GM12891 (cell line): ENCODE data around the gene BTBD18.
"Not testable (repeated sequence)": the region's sequence is repeated elsewhere in the genome, so short reads cannot be mapped to it uniquely, and the experiment has no call there.

Source experiments
- DNase-seq: peaks from one replicate; pipeline ENCODE4 v3.0.0; 2011; ENCODE audit warnings: low spot score; ENCODE audit not compliant: insufficient read length
- FAIRE-seq: peaks from 2 replicates; lab custom pipeline; 2011; peaks lifted over from hg19 to GRCh38; lab: Jason Lieb, UNC
- PAX5 ChIP-seq: IDR thresholded peaks from 2 replicates; pipeline ENCODE4 v1.6.1; 2011; ENCODE audit warnings: low read length, moderate library complexity, mild to moderate bottlenecking; ENCODE audit not compliant: insufficient read depth, severe bottlenecking
- POLR2A ChIP-seq: IDR thresholded peaks from 2 replicates; pipeline ENCODE4 v1.6.1; 2011; ENCODE audit warnings: low read depth, low read length, control low read depth
- POLR2AphosphoS5 ChIP-seq: IDR thresholded peaks from 2 replicates; pipeline ENCODE4 v1.6.1; 2011; ENCODE audit warnings: low read depth, low read length, control low read depth
- POU2F2 ChIP-seq: IDR thresholded peaks from 2 replicates; pipeline ENCODE4 v1.6.1; 2011; ENCODE audit warnings: low read depth, mild to moderate bottlenecking, control low read depth, low read length, moderate library complexity
- SPI1 ChIP-seq: IDR thresholded peaks from 2 replicates; pipeline ENCODE4 v1.6.1; 2011; ENCODE audit warnings: low read depth, low read length, control low read depth
- TAF1 ChIP-seq: IDR thresholded peaks from 2 replicates; pipeline ENCODE4 v1.6.1; 2011; ENCODE audit warnings: low read depth, low read length, control low read depth

BTBD18 gene

GRCh38 chr11:57741132-57742086 is 10.2 kb downstream of the BTBD18 start, which contains the start of gene SELENOH:
TSS of gene SELENOH (plus strand) at chr11:57741491. CDS start at chr11:57741596, 105 bp downstream.
- FAIRE-seq (peak; percentile 97), DNase-seq (peak; percentile 82)
- no peak for TF ChIP-seq SPI1
- TF ChIP-seq PAX5 = peak; percentile 44
- peak; percentile 86 for TF ChIP-seq TAF1
- peak; percentile 95 for TF ChIP-seq POLR2AphosphoS5
- peak; percentile 96 for TF ChIP-seq POLR2A
- peak; percentile 78 for TF ChIP-seq POU2F2

GRCh38 chr11:57735619-57736298 is 15.9 kb downstream of the BTBD18 start:
- TF ChIP-seq POU2F2 = no peak
- no peak for TF ChIP-seq TAF1
- no peak for TF ChIP-seq POLR2A
- TF ChIP-seq POLR2AphosphoS5 = no peak
- no peak for TF ChIP-seq SPI1
- TF ChIP-seq PAX5 = no peak
- DNase-seq = no peak
- FAIRE-seq = peak; percentile 13

- no peak for TF ChIP-seq POLR2A
- no peak for TF ChIP-seq PAX5
- TF ChIP-seq POU2F2 = no peak
- no peak for TF ChIP-seq POLR2AphosphoS5
- TF ChIP-seq SPI1 = no peak
- TF ChIP-seq TAF1 = no peak
- no peak for DNase-seq
- no peak for FAIRE-seq
Measured at GRCh38 chr11:57732661-57733060, 19.0 kb downstream of the BTBD18 start.

GRCh38 chr11:57729479-57729878 is 22.1 kb downstream of the BTBD18 start:
- DNase-seq (no peak), FAIRE-seq (no peak)
- TF ChIP-seq POU2F2 (no peak), TAF1 (no peak)

- no peak for TF ChIP-seq SPI1
- FAIRE-seq (no peak), DNase-seq (no peak)
Measured at GRCh38 chr11:57728829-57729228, 22.8 kb downstream of the BTBD18 start.

DNA sequence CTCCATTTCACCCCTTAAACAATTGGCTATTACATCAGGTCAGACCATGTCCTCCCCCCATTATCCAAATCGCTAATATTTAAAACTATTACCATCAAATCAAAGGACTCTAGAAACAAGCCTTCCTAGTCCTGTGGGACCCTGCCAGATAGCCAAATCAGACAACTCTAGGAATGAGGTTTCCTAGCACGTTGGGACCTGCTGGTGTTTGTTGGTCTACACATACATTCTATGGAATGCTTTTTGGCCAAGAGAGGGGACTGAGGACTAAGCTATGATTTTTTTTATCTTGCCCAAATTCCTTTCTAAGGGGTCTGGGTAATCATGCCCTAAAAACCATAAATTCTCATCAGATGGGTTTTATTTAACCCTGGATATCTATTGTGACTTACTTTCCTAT is 24.4 kb downstream of the BTBD18 start:
- DNase-seq (no peak), FAIRE-seq (no peak)
- TF ChIP-seq SPI1 = no peak
- TF ChIP-seq POU2F2 = no peak
- TF ChIP-seq POLR2AphosphoS5 = no peak
- no peak for TF ChIP-seq POLR2A
- no peak for TF ChIP-seq TAF1
- no peak for TF ChIP-seq PAX5

- FAIRE-seq, DNase-seq: not testable (repeated sequence)
Measured at GRCh38 chr11:57716726-57717125, 34.9 kb downstream of the BTBD18 start.

DNA sequence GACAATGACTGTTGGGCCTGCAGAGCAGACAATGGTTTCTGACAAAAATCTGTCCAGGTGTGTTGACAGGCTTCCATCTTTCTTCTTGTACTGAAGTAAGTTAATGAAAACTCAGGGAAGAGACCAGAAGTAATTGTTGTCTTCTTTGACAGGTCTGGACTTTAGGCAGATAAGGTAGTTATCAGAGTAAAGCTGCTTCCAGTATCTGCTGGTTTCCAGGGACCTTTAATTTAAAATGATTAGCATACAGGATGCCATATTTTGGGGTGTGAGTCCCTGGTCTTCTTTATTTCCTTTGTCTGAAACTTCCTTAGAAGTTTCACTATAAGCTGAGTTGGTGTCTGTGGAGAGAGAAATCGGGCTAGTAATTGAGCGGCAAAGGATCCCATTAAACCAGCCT is 37.8 kb downstream of the BTBD18 start:
- TF ChIP-seq POU2F2 (no peak), SPI1 (no peak), POLR2A (no peak)
- no peak for FAIRE-seq
- DNase-seq = no peak

DNA sequence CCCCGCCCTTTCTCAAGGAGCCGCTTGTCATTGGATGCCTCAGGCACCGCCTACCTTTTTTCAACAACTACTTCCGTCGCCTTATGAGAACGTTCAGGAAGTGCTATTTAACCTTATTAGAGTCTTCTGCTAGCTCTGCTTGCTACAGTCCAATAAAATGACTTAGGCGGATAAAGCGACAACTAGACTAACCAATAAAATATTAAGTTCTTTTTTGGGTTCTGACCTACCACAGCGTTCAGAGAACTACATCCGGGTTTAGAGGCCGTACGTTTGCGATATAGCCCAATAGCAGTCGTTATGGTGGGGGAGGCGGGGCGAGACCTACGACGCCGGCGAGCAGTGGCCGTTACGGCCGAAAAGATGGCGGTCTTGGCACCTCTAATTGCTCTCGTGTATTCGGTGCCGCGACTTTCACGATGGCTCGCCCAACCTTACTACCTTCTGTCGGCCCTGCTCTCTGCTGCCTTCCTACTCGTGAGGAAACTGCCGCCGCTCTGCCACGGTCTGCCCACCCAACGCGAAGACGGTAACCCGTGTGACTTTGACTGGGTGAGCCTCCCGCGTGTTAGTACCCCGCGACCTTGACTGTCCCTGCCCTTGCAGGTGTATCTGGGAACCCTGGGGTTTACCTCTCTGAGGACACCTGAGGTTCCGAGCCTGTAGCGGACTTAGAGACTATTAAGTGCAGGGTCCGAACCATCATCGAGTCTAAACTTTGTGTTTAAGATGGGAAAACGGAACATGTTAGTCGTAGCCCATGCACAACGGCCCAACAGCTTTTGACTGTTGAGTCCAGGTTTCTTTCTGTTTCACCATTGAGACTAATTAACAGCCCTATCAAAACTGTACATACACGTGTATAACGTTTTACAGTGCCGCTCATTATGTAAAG is 39.1 kb downstream of the BTBD18 start, which contains the start of gene TMX2:
TMX2 (plus strand) TSS at position 338 of the 895 bp plus-strand sequence; CDS start at position 364, 26 bp downstream.
- FAIRE-seq (peak; percentile 97), DNase-seq (peak; percentile 71)
- peak; percentile 72 for TF ChIP-seq TAF1
- TF ChIP-seq POLR2AphosphoS5 = peak; percentile 75
- no peak for TF ChIP-seq POU2F2
- TF ChIP-seq SPI1 = no peak
- TF ChIP-seq POLR2A = peak; percentile 70; the same call in 1 of the 2 replicates
- no peak for TF ChIP-seq PAX5
